ENCODE results near the gene LHFPL2. TPM values are rescaled to one million over a fixed set of nuclear protein-coding genes. Genes with fewer than 3 reads are reported as not detected.

LHFPL2 gene
- total RNA-seq, 4 donors from 2014 or later, result 34.4 to 79.6 (median 51.5) TPM

GRCh38 chr5:78555870-78556269 is 92.7 kb downstream of the LHFPL2 start:
- Histone ChIP-seq H3K4me3 (no peak overlapping the region), H3K36me3 (no peaks in the 10 kb centered on the region), H3K27me3 (no peaks in the 10 kb centered on the region), H3K9me3 (no peaks in the 10 kb centered on the region), H3K27ac (no peak overlapping the region), H3K4me1 (no peaks in the 10 kb centered on the region)
- no peak for TF ChIP-seq POLR2AphosphoS5 (IDR thresholded peaks at IDR 0.05)
- no peak for TF ChIP-seq CTCF (IDR thresholded peaks at IDR 0.05)
- TF ChIP-seq EP300 (IDR thresholded peaks at IDR 0.05; ENCODE audit: low read depth), result no peak
- TF ChIP-seq POLR2A (IDR thresholded peaks at IDR 0.05), result no peak
- WGBS, 2 donors (ENCODE audit: low coverage in 1 of 2), result 57 to 67% methylated on average over 1 of the region's 1 CpG
- no peak for DNase-seq
- intact Hi-C loops (cut with DNase I; ENCODE audit: low total_unique reads), result no loop called here
- in situ Hi-C loops (cut with MboI; ENCODE audit: low pct_ligation_motif_present in 1 of 4, low pct_unique_long_range_greater_than_20kb in 1 of 4, low sequenced_read_pairs in 3 of 4), result no loop called here

- H3K9me3 ChIP-seq, result no peaks in the 10 kb centered on the region
- no peaks in the 10 kb centered on the region for H3K36me3 ChIP-seq
- H3K4me3 ChIP-seq, result no peak overlapping the region
- TF ChIP-seq CTCF (IDR thresholded peaks at IDR 0.05) (no peak), POLR2AphosphoS5 (IDR thresholded peaks at IDR 0.05) (no peak), EP300 (IDR thresholded peaks at IDR 0.05; ENCODE audit: low read depth) (no peak), POLR2A (IDR thresholded peaks at IDR 0.05) (no peak)
- 75 to 97% methylated on average over 3 of the region's 3 CpGs for WGBS, 2 donors (ENCODE audit: low coverage in 1 of 2)
- no peak for DNase-seq
- intact Hi-C loops (cut with DNase I; ENCODE audit: low total_unique reads), result no loop called here
- H3K4me1 ChIP-seq, result no peaks in the 10 kb centered on the region
- H3K27me3 ChIP-seq, result no peaks in the 10 kb centered on the region
- in situ Hi-C loops (cut with MboI; ENCODE audit: low pct_ligation_motif_present in 1 of 4, low pct_unique_long_range_greater_than_20kb in 1 of 4, low sequenced_read_pairs in 3 of 4), result no loop called here
- H3K27ac ChIP-seq, result no peak overlapping the region
Measured at GRCh38 chr5:78554670-78555069, 93.9 kb downstream of the LHFPL2 start.

- DNase-seq, result no peak
- no peaks in the 10 kb centered on the region for H3K36me3 ChIP-seq
- no peaks in the 10 kb centered on the region for H3K9me3 ChIP-seq
- TF ChIP-seq EP300 (IDR thresholded peaks at IDR 0.05; ENCODE audit: low read depth), result no peak
- TF ChIP-seq POLR2A (IDR thresholded peaks at IDR 0.05), result no peak
- TF ChIP-seq POLR2AphosphoS5 (IDR thresholded peaks at IDR 0.05), result no peak
- intact Hi-C loops (cut with DNase I; ENCODE audit: low total_unique reads) (no loop called here), in situ Hi-C loops (cut with MboI; ENCODE audit: low pct_ligation_motif_present in 1 of 4, low pct_unique_long_range_greater_than_20kb in 1 of 4, low sequenced_read_pairs in 3 of 4) (no loop called here)
- H3K27ac ChIP-seq, result no peak overlapping the region
- H3K4me3 ChIP-seq, result no peak overlapping the region
- 86 to 88% methylated on average over 6 to 14 of the region's 14 CpGs for WGBS, 2 donors (ENCODE audit: low coverage in 1 of 2)
- H3K4me1 ChIP-seq, result no peaks in the 10 kb centered on the region
- no peaks in the 10 kb centered on the region for H3K27me3 ChIP-seq
Measured at GRCh38 chr5:78553580-78554353, 94.8 kb downstream of the LHFPL2 start.

GRCh38 chr5:78552729-78553342 is 95.7 kb downstream of the LHFPL2 start:
- in situ Hi-C loops (cut with MboI; ENCODE audit: low pct_ligation_motif_present in 1 of 4, low pct_unique_long_range_greater_than_20kb in 1 of 4, low sequenced_read_pairs in 3 of 4), result no loop called here

More at GRCh38 chr5:78552729-78553342, 95.7 kb downstream of the LHFPL2 start:
- Histone ChIP-seq H3K4me3 (no peak overlapping the region), H3K27me3 (no peaks in the 10 kb centered on the region), H3K36me3 (no peaks in the 10 kb centered on the region), H3K27ac (no peak overlapping the region), H3K9me3 (no peaks in the 10 kb centered on the region), H3K4me1 (peaks cover 0 to 7% (median 0%) of the 10 kb centered on the region in 4 donors)
- 85 to 91% methylated on average over 10 to 12 of the region's 12 CpGs for WGBS, 2 donors (ENCODE audit: low coverage in 1 of 2)
- intact Hi-C loops (cut with DNase I; ENCODE audit: low total_unique reads), result no loop called here
- DNase-seq, result no peak
- TF ChIP-seq POLR2AphosphoS5 (IDR thresholded peaks at IDR 0.05), result no peak
- TF ChIP-seq POLR2A (IDR thresholded peaks at IDR 0.05), result no peak
- TF ChIP-seq CTCF (IDR thresholded peaks at IDR 0.05), result no peak
- TF ChIP-seq EP300 (IDR thresholded peaks at IDR 0.05; ENCODE audit: low read depth), result no peak

Data from transverse colon (tissue), 4 donors.